HG03039 (cell line): ENCODE measurements around the gene PCSK2.

Experiments used
- ATAC-seq: cut with Tn5 transposase; IDR thresholded peaks from one replicate; pipeline ENCODE4 v1.9.1; 2021; ENCODE audit warnings: mild to moderate bottlenecking, moderate library complexity; ENCODE audit not compliant: unreplicated experiment

PCSK2 gene

DNA sequence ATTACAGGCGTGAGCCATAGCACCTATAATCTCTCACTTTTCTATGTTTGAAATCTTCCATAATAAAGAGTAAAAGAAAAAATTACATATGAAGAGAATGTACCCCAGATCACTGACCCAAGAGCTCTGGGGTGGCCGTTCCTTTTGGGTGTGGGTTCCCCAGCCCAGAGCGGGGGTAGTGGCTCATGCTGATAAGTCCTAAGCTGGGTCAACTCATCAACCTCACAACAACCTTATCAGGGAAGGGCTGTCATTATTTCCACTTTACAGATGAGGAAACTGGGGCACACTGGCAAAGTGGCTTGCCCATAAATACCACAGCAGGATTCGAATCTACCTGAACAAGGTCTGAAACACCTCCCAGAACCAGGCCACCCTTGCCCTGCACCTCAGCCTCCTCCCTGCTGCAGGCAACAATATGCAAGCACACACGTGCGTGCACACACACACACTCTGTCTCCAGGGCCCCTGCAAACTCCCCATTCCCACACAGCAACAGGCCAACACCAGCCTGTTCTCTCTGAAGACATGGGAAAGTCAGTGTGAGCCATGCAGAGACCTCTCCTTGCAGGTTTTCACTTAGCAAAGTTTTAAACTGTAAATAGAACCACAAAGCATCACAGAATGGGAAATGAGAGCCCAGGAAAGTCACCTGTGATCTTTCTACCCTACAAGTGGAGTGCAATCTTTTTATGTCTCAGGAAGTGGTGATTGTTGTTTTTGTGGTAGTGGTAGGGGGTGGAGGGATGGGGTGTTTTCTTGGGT lies 276.6 kb downstream of the PCSK2 start:
- no peak for ATAC-seq

- no peak for ATAC-seq
These were observed 277.4 kb downstream of the PCSK2 start for GRCh38 chr20:17504066-17504897.

- peak; percentile 68 for ATAC-seq
These were observed 278.2 kb downstream of the PCSK2 start for GRCh38 chr20:17504898-17505635.

GRCh38 chr20:17505636-17506517 lies 279.0 kb downstream of the PCSK2 start:
- ATAC-seq: no peak

GRCh38 chr20:17507032-17507431 lies 280.2 kb downstream of the PCSK2 start:
- no peak for ATAC-seq

DNA sequence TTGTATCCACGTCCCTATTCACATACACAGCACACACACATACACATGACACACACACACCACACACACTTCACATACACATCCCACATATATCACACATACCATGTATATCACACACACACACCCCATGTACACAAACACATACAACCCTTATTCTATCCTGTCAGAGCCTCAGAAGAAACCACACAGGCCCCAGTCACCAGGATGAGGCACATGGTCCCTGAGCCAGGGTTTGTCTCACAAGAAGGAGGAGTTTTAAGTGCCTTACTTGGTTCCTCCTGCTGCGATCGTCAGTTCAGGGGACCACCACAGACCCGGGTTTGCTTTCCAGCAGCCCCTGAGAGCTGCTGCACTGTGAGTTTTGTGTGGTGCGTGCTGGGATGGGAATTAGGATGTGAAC lies 280.7 kb downstream of the PCSK2 start:
- no peak for ATAC-seq

DNA sequence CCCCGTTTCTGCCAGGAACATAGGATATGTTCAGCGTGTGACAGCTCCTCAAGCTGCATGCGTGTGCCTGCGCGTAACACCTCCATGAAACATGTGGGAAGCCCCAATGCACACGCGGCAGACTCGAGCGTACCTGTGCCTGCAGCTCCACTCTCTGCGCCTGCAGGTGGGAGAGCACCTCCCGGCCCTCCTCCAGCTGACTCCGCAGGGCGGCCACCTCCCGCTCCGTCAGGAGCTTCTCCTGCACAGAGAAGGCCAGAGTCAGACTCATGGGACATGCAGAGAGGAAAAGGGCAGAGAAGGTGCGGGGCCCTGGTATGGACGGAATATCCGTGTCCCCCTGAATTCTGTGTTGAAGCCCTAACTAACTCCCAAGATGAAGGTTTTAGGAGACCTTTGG lies 281.9 kb downstream of the PCSK2 start:
- no peak for ATAC-seq

DNA sequence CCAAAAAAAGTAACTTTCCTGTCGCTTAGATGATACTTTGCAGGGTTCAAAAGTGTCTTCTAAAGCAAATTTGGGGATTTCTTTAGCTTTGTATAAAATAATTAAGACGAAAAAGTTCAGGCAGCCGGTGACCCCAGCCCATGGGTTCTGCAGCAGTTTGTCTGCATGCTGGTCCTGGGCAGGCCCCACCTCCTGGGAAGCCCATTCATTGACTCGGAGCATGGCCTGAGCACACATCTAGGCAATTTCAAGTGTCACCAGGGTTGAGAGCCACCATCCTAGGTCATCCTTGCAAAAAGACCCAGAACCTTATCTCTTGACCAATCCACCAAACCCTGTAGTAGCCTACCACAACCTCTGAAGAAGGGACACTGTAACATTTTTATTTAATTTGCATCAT lies 283.7 kb downstream of the PCSK2 start:
- ATAC-seq: no peak

DNA sequence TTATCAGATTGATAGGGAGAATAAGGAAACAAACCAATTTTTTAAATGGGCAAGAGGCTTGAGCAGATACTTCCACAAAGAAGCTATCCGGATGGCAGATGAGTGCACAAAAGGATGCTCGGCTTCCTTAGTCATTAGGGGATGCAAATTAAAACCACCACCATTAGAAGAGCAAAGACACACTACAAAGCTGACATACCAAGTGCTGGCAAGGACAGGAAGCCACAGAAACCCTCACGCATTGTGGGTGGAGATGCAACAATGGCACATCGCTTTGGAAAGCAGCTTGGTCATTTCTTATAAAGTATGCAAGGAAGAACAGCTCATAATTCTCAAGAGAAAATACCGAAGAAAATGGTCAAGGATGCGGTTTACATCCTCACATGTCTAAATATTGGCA lies 284.6 kb downstream of the PCSK2 start:
- ATAC-seq: no peak

DNA sequence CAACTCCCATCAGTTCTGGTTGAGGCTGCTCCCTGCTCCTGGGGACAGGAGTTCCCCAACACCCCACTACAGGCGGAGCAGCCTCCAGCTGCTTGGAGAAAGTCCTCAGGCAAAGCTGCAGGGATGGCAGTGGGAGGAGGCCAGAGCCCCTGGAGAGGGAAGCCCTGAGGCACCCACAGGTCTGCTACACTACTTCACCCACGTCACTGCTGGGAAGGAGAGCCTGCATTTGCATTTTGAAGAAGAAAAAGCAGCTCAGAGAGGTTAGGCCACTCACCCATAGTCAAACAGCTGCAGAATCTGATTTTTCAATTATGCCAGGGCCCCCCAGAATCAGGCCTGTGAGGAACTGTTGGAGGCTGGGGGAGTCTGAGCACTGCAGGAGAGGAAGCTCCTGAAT lies 287.1 kb downstream of the PCSK2 start:
- ATAC-seq: no peak

GRCh38 chr20:17515053-17515452 lies 288.2 kb downstream of the PCSK2 start:
- ATAC-seq: no peak

GRCh38 chr20:17518339-17519052 lies 291.7 kb downstream of the PCSK2 start:
- ATAC-seq: no peak

DNA sequence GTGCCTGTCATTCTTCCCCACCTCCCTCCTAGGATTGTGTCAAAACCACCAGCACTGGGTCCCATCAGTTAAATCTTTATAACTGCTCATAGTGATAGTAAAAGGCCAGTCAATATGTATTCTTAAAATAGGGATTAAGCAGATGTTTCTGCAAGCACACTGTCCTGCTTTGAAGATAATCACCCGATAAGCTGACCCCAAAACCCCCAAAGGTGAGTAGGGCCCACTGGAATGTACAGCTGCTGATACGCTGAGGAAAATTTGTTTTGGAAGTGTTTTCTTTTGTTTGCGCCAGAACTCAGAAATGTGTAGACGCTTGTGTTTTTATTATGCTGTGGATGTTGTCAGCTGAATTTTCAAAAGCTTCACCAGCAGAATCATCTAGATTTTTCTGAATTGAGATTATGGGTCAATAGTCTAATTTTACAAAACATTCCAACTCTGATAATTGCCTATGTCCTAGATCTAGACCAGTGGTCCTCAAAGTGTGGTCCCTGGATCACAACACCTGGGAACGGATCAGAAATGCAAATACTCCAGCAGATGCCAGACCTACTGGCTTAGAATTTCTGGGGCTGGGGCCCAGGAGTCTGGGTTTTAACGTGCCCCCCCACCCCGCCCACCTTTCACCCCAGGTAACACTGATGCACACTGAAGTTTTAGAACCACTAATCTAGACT lies 292.9 kb downstream of the PCSK2 start:
- no peak for ATAC-seq

DNA sequence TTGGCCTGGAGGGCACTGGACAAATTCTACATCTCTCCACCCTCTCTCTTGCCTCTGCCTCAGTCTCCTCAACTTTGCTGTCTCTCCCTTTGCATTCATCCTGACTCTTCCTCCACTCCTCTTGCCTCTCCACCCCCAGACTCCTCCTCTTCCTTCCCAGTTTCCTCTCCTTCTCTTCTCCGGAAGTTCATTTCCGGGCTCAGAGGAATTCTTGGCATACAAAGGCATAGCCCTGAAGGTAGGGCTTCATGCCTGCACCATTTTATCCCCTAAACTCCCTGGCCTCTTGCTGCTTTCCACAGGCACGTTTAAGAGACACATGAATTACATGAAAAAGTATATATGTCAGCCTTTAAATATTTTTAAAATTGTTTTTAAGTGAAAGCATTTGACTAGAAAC lies 293.7 kb downstream of the PCSK2 start:
- ATAC-seq: no peak

DNA sequence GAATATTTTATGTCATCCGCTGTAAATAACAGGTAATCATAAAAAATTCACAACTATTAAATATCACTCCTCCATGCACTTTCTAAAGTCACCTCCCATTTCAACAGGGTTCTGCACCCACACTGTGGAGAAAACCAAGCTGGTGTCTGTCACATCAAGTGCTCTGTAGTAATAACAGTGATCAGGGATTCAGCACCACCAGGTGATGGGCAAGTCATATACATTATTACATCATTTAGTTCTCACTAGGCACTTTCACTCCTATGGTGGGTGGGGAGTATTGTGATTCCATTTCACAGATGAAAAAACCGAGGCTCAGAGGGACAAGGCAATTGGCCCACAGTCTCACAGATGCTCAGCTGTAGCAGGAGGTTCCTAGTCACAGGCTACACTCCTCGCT lies 295.7 kb downstream of the PCSK2 start:
- ATAC-seq: no peak

- ATAC-seq: no peak
These were observed 296.5 kb downstream of the PCSK2 start for GRCh38 chr20:17523326-17523725.

DNA sequence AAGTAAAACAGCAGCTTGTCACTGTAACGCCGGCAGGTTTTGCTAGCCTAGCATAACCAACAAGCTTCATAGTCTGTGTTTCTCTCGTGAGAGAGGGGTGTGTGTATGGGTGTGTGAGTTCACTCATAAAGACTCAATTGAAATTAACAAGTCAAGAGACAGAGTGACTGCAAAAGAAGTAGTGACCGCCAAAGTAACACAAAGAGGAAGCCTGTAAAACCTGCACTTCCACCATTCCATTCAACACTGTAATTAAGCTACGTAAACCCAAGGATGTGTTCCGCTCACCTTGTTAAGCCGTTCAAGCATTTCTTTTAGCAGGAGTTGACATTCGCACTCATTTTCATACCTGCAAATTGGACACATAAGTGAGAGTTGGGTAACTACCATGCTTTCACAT lies 297.7 kb downstream of the PCSK2 start:
- no peak for ATAC-seq

DNA sequence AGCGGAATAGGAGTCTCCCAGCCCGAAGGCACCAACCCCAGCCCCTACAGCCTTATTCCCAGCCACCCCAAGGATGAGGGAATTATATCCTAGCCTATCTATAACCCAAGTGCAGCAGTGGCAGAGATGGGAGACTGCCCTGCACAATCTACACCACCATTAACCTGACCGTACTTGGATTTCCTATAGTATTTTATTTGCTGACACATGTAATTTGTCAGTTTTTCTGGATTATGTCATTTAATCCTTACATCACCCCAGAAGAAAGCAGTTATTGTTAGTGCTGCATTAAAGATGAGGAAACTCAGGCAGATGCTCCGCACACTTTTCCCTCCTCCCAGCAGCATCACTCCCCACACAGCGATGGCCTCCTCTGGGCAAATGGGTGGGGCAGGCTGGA lies 298.3 kb downstream of the PCSK2 start:
- no peak for ATAC-seq

GRCh38 chr20:17525650-17526049 lies 298.8 kb downstream of the PCSK2 start:
- no peak for ATAC-seq
